Activated CD4-positive, CD25-positive, alpha-beta regulatory T cell (primary cell): ENCODE data around the gene RBM34.

Source experiments
- DNase-seq, 4 experiments: peaks; one replicate each; lab custom pipeline; 2025; lab: John Stamatoyannopoulos, UW

Gene RBM34

GRCh38 chr1:235152235-235152634 lies 8.8 kb downstream of the RBM34 start:
- DNase-seq: no peak

DNA sequence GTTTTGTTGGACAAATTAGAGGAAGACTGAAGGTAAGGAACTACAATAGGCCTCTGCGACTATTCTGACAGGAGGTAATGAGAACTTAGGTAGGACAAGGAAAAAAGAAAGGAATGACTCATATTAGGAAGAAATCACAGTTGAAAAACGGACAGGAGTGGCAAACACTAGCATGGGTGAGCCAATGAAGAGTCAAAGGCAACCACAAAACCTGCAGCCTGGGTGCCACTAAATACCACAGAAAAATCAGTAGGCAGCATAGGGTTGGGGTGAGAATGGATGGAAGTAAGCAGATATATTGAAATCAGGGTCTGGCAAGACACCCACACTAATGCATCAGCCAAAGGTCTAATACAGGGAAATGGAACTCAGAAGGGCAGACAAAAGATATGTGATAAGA lies 10.0 kb downstream of the RBM34 start:
- DNase-seq: no peak

DNA sequence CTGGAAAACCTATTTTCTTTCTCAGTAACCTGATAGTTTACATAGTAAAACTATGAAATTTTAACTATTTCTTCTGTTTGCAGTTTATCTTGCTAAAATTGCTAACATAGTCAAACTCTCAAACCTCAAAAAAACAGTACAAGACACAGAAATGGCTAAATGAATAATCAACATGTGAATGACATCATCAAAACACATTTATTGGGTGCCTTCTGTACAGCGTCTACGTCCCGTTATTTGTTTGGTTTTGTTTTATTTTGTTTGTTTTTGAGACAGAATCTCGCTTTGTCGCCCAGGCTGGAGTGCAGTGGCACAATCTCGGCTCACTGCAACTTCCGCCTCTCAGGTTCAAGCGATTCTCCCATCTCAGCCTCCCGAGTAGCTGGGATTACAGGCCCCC lies 11.2 kb downstream of the RBM34 start:
- DNase-seq: no peak

GRCh38 chr1:235147269-235147668 lies 13.8 kb downstream of the RBM34 start:
- DNase-seq: no peak

DNA sequence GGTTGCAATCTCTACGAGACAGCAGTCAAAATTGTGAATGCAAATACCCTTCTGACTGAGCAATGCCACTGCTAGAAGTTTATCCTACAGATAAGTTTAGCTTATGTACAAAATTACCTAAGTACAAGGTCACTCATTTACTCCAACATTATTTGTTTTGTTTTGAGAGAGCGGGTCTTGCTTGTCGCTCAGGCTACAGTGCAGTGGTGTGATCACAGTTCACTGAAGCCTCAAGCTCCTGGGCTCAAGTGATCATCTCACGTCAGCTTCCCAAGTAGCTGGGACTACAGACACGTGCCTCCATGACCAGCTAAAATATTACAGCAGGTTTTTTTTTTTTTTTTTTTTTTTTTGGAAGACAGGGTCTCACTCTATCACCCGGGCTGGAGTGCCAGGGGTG lies 15.4 kb downstream of the RBM34 start:
- no peak for DNase-seq

- DNase-seq: no peak
These were observed 18.1 kb downstream of the RBM34 start for GRCh38 chr1:235142991-235143390.

- no peak for DNase-seq
These were observed 21.7 kb downstream of the RBM34 start for GRCh38 chr1:235139315-235139714.

GRCh38 chr1:235138821-235139220 lies 22.2 kb downstream of the RBM34 start:
- no peak for DNase-seq

DNA sequence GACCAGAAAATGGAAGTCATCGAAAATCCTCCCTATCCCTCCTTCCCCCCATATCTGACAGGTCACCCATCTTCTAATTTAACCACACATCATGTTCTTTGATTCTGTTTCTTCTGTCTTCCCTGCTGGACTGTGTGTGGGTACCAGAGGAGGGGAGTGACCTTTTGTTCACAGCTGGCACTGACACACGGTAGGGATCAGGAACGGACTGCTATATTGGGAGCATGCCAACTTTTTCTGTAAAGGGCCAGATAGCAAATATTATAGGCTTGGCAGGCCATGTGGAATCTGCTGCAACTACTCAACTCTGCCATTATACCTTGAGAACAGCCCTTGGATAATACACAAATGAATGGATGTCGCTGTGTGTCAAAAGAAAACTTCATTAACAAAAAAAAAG lies 24.9 kb downstream of the RBM34 start:
- DNase-seq: no peak

GRCh38 chr1:235134171-235134570 lies 26.9 kb downstream of the RBM34 start:
- no peak for DNase-seq

DNA sequence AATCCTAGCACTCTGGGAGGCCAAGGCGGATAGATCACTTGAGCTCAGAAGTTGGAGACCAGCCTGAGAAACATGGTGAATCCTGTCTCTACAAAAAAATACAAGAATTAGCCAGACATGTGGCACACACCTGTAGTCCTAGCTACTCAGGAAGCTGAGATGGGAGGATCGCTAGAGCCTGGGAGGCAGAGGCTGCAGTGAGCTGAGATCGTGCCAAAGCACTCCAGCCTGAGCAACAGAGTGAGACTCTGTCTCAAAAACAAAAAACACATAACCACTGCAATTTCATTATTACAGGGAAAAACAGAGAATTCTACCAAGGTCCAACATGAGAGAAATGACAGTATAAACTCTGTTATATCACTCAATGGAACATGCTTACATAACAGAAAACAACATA lies 28.0 kb downstream of the RBM34 start:
- DNase-seq: no peak

- no peak for DNase-seq
These were observed 29.1 kb downstream of the RBM34 start for GRCh38 chr1:235131961-235132360.

DNA sequence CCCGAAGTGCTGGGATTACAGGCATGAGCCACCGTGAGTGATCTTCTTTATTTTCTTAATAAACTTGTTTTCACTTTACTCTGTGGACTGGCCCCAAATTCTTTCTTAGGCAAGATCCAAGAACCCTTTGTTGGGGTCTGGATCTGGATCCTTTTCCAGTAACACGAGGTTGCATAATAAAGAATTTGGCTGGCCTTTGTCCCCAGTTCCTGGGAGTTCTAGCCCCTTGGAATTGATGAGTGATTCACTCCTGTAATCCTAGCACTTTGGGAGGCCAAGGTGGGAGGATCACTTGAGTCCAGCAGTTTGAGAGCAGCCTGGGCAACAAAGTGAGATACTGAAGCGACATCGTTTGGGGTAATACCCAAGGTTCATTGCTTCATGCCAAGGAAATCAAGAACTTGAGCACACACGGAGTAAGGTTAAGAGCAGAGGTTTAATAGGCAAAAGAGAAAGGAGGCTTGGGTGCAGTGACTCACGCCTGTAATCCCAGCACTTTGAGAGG lies 30.2 kb downstream of the RBM34 start:
- no peak for DNase-seq

GRCh38 chr1:235129774-235130570 lies 31.1 kb downstream of the RBM34 start:
- DNase-seq: no peak

GRCh38 chr1:235128456-235129328 lies 32.4 kb downstream of the RBM34 start, which contains the start of gene TOMM20:
TSS of gene TOMM20 (minus strand) at chr1:235128837. CDS start at chr1:235128715, 122 bp downstream.
- peak; percentile 83 to 87 (median 86) for DNase-seq

GRCh38 chr1:235127732-235128455 lies 33.2 kb downstream of the RBM34 start:
- no peak for DNase-seq

GRCh38 chr1:235127203-235127602 lies 33.8 kb downstream of the RBM34 start:
- DNase-seq: no peak

DNA sequence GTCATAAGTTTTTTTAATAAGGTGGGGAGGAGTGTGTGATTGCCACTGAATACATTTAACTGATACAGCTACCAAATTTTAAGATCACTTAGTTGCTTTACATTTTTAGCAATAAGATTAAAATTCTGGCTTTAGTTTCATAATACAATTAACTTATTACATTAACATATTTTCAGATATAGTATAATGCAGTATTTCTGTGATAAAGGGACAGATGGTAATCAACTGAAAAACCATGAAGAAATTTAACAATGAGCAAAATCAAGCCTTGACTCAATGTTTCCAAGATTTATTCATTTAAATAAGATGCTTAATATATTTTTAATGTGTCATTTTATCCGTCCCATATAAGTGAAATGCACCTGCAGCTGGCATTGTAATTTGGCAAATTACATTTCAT lies 36.4 kb downstream of the RBM34 start:
- no peak for DNase-seq

DNA sequence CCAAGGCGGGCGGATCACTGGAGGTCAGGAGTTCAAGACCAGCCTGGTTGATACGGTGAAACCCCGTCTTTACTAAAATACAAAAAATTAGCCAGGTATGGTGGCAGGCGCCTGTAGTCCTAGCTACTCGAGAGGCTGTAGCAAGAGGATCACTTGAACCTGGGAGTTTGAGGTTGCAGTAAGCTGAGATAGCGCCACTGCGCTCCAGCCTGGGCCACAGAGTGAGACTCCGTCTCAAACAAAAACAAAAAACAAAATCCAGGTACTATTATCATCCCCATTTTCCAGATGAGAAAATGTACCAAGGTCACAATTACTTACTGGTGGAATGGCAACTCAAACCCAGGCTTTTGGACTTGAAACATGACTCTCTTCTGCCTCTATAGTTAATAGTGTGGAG lies 36.9 kb downstream of the RBM34 start:
- no peak for DNase-seq

- DNase-seq: no peak
These were observed 38.7 kb downstream of the RBM34 start for GRCh38 chr1:235122348-235122747.

DNA sequence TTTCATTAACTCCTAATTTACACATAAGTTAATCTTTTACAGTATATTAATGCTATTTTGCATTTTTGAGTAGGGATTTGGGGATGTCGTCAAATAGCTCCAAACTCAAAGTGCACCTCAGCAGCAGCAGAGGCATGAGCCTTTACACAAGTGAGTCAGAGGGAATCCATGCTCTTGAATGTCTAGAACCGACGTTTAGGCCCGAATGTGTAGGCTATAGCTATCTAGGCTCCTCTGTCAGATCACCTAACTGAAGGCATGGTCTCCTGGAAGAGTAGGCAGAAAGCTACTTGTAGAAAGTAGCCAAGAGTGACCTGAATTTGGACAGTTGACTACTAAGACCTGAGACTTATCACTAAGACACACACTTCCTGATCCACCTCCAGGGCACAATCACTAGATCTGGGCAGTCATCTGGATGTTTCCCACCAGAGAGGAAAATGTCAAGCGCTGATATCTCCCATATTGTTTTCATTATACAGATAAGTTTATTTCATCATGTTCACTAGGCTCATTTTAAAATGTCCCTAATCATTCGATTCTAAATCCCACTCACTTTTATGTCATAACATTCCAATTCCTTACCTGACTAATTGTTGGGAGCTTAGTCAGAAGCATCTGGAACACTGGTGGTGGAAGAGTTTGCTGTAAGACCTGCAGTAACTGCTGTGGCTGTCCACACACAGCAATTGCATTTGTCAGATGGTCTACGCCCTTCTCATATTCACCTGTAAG lies 47.7 kb downstream of the RBM34 start:
- no peak for DNase-seq
